ENCODE measurements around the gene FNDC5. TPM values are rescaled to one million over a fixed set of nuclear protein-coding genes. Genes with fewer than 3 reads are reported as not detected.

Gene FNDC5
- total RNA-seq, 2 donors from 2014 or later: not detected

DNA sequence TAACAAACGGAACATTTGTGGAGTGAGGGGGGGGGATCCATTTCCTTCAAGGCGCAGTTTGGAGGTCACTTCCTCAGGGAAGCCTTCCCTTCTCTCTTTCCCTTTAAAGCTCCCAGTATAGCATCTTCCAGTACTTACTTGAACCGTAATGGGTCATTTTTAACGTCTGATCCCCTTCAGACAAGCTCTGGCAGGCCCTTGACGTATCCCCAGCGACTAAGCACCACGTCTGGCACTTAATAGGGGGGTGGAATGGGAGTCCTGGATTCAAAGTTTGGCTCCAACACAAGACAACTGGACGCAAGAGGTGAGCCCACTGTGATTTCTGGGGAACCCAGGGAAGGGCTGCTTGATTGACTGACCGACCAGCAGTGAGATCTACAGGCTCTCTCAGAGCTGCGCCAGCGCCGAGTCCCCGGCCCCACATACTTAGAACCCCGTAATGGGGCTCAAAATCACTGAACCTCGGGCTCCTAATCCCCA, 54.0 kb downstream of the FNDC5 start:
- peak overlapping the region; percentile 74 to 78 for H3K27ac Mint-ChIP-seq
- H3K27me3 Mint-ChIP-seq: no peaks in the 10 kb centered on the region
- H3K4me1 Mint-ChIP-seq (ENCODE audit: low read depth in 2 of 2): peaks cover 39 to 53% of the 10 kb centered on the region in 2 donors
- DNase-seq (ENCODE audit: low spot score) (no peak), ATAC-seq (no peak)
- H3K9me3 Mint-ChIP-seq: peaks cover 7% of the 10 kb centered on the region
- H3K36me3 Mint-ChIP-seq: peaks cover 24% of the 10 kb centered on the region
- H3K4me3 Mint-ChIP-seq: peak overlapping the region; percentile 82

DNA sequence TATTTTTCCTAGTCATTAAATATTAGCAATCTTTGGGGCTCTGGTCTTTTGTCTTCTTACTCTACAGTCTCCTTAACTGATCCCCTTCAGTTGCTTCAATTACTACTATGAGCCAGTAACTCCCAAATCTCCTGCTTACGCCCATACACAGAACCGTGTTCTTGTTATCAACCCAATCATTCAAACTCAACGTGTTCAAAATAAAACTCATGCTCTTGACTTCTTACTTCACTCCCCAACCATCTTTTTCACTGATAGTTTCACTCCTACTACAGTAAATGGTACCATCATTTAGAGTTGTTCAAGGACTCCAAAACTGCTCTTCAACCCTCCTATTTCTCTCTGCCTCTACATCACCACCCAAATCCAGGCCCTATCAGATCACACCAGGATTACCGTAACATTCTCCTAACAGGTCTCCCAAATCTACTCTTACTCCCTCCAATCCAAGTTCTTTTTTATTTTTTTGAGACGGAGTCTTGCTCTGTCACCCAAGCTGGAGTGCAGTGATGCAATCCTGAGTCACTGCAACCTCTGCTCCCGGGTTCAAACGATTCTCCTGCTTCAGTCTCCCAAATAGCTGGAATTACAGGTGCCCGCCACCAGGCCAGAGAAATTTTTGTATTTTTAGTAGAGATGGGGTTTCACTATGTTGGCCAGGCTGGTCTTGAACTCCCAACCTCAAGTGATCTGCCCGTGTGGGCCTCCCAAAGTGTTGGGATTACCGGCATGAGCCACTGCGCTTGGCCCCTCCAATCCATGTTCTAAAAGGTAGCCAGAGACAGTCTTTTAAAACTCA, 56.6 kb downstream of the FNDC5 start:
- Mint-ChIP-seq H3K4me3 (peak overlapping the region; percentile 82), H3K36me3 (peaks cover 28% of the 10 kb centered on the region), H3K27me3 (no peaks in the 10 kb centered on the region), H3K27ac (peak overlapping the region; percentile 8 to 15), H3K9me3 (peaks cover 7% of the 10 kb centered on the region), H3K4me1 (ENCODE audit: low read depth in 2 of 2) (peaks cover 50 to 59% of the 10 kb centered on the region in 2 donors)
- ATAC-seq (no peak), DNase-seq (ENCODE audit: low spot score) (no peak)

Other genes with a start within 250 kb of the FNDC5 start
- gene ZBTB8OS, start 220.4 kb downstream of the FNDC5 start, total RNA-seq: 10 to 100 TPM; 51.6 to 58.3 TPM
- 100 to 1,000 TPM; 228 to 244 TPM for gene RBBP4, start 219.7 kb downstream of the FNDC5 start, total RNA-seq
- not detected for gene SYNC, start 168.1 kb downstream of the FNDC5 start, total RNA-seq
- gene YARS1, start 53.6 kb downstream of the FNDC5 start, total RNA-seq: 100 to 1,000 TPM; 228 to 274 TPM
- gene S100PBP, start 53.3 kb downstream of the FNDC5 start, total RNA-seq: 10 to 100 TPM; 31.0 to 54.9 TPM
- under 1 TPM in 1 of 2 donors, not detected in 1; 0.38 TPM for gene HPCA, start 15.6 kb upstream of the FNDC5 start, total RNA-seq
- gene TMEM54, start 30.5 kb upstream of the FNDC5 start, total RNA-seq: 1 to 10 TPM; 2.5 to 5.9 TPM
- gene RNF19B, start 93.9 kb upstream of the FNDC5 start, total RNA-seq: 100 to 1,000 TPM in 1 of 2 donors, 10 to 100 TPM in 1; 92.0 to 246 TPM
- gene AK2, start 166.0 kb upstream of the FNDC5 start, total RNA-seq: 100 to 1,000 TPM; 379 to 475 TPM
- 1 to 10 TPM; 2.4 to 4.4 TPM for gene AZIN2, start 210.2 kb upstream of the FNDC5 start, total RNA-seq